Fibroblast of the aortic adventitia (primary cell): ENCODE data around the gene TXNIP. TPM values are rescaled to one million over a fixed set of nuclear protein-coding genes. Genes with fewer than 3 reads are reported as not detected.

Experiments used
- DNase-seq: peaks from one replicate; pipeline ENCODE4 v3.0.0-alpha.2; 2010; ENCODE audit warnings: low read depth
- H3K4me3 ChIP-seq: 2 replicates; pipeline ENCODE4 v1.5.1; 2011; ENCODE audit warnings: low read depth, mild to moderate bottlenecking, control low read depth, low read length, moderate library complexity
- total RNA-seq: library from RNA; depleted of rRNA; stranded (reverse); fragments of >200 nt; gene quantifications from 2 replicates; pipeline ENCODE4 v1.2.3, GENCODE V29; 2012; ENCODE audit warnings: low replicate concordance
- TF ChIP-seq, protein P1 (sequence below): IDR thresholded peaks from 2 replicates; pipeline ENCODE4 v1.5.1; 2011; ENCODE audit warnings: mild to moderate bottlenecking, low read length, control low read depth, inconsistent platforms; ENCODE audit not compliant: insufficient read depth

The TXNIP gene
- total RNA-seq, 1 donor = 73.0 TPM

DNA sequence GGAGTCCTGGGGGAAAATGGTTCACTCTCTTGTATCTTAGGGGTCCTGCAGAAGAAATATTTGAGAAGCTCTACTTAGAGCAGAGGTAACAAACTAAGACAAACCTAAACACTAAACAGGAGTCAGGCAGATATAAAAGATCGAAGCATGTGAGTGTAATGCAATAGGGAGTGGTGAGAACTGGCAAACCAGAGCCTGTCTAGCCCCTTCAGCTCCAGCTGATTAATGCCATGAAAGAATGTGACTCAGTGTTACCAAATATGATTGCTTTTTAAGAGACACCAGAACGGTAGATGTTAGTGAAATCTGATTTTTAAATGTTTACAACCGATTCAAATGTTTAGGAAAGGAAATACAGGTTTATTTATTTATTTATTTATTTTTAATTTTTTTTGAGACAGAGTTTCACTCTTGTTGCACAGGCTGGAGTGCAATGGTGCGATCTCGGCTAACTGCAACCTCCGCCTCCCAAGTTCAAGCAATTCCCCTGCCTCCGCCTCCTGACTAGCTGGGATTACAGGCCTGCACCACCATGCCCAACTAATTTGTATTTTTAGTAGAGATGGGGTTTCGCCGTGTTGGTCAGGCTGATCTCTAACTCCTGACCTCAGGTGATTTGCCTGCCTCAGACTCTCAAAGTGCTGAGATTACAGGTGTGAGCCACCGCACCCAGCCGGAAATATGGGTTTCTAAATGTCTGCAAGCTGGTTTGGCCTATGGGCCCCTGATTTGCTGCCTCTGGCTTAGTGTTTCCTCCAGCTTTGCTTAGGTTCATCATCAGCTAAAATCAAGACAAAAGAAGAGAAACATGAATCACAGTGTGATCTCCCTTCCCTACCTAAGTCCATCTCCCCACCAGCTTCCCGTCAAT, 12.2 kb downstream of the TXNIP start:
- DNase-seq = peak; percentile 41
- TF ChIP-seq, protein P1, sequence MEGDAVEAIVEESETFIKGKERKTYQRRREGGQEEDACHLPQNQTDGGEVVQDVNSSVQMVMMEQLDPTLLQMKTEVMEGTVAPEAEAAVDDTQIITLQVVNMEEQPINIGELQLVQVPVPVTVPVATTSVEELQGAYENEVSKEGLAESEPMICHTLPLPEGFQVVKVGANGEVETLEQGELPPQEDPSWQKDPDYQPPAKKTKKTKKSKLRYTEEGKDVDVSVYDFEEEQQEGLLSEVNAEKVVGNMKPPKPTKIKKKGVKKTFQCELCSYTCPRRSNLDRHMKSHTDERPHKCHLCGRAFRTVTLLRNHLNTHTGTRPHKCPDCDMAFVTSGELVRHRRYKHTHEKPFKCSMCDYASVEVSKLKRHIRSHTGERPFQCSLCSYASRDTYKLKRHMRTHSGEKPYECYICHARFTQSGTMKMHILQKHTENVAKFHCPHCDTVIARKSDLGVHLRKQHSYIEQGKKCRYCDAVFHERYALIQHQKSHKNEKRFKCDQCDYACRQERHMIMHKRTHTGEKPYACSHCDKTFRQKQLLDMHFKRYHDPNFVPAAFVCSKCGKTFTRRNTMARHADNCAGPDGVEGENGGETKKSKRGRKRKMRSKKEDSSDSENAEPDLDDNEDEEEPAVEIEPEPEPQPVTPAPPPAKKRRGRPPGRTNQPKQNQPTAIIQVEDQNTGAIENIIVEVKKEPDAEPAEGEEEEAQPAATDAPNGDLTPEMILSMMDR = no peak
- no peak overlapping the region for H3K4me3 ChIP-seq

- TF ChIP-seq, protein P1 = no peak
- H3K4me3 ChIP-seq = no peak overlapping the region
- DNase-seq = no peak
Measured at GRCh38 chr1:145983206-145983675, 13.1 kb downstream of the TXNIP start.

- TF ChIP-seq, protein P1 = no peak
- H3K4me3 ChIP-seq = no peak overlapping the region
- DNase-seq = peak; percentile 56
Measured at GRCh38 chr1:145982010-145982723, 14.2 kb downstream of the TXNIP start.

DNA sequence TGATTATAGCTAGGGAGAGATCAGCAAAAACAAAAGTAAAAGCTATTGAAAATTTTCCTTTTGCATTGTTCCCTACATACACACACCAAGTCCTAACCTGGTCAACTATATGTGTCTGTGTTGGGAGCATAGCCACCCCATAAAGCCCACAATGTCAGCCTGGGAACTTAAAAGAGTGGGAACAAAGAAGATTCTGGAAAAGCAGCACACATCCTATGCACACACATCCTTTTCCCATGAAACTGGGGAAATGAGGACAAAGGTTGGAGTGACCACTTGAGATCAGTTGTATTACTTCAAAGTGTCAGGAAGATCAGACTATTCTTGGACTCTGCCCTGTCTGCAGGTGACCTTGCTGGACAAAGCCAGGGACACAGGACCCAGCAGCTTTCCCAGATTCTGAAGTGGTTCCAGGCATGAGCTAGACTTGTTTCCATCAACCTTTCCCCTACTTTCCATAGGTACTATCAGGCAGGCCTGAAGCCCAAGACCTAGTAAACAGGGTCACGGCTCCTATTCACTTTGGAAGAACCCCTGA, 15.9 kb downstream of the TXNIP start:
- H3K4me3 ChIP-seq = no peak overlapping the region
- TF ChIP-seq, protein P1 = no peak
- DNase-seq = no peak

- H3K4me3 ChIP-seq = no peak overlapping the region
- DNase-seq = peak; percentile 55
- TF ChIP-seq, protein P1 = no peak
Measured at GRCh38 chr1:145979746-145980456, 16.5 kb downstream of the TXNIP start.

DNA sequence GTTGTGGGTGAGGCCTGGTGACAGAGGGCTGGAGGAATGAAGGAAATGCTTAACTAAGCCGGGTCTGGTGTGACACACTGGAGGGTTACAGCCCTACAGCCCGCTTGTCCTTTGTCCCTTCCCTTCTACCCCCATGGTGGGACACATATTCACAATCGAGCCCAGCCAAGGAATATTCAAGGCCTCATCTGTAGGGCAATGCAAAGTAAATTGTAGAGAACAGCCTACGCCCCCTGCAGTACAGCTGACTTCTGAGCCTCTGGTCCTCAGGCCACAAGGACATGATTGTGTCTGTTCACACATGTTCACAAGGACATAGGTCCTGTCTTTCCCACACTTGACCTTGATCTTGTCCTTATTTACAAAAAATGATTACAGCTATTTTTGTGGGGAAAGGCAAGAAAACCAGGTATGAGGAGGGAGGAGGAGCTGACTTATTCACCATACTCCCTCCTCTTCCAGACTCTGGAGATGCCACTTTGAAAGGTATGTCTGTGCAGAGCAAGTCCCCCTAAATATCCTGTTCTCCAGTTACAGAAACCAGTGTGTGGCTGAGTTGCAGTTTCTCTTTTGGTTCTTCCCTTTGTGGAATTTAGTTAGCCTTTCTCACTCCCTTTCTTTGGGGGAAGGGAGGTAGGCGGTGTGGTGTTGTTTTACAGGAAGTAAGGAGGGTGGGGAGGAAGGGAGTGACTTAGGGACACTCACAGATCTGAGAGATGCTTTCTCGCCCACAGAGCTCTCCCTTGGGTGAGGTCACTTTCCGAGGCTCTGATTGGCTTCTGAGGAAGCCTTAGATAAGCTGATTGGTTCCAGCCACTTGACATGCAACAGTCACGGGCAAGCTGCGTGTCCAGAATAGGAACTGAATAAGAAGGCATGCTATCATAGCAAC, 17.3 kb downstream of the TXNIP start:
- TF ChIP-seq, protein P1 = peak; percentile 34
- peak overlapping the region; percentile 44 for H3K4me3 ChIP-seq
- peak; percentile 100 for DNase-seq
